Neural cell (in vitro differentiated cells): ENCODE data around the gene TSEN54. TPM values are rescaled to one million over a fixed set of nuclear protein-coding genes. Genes with fewer than 3 reads are reported as not detected.

Source experiments
- H2AFZ ChIP-seq: fragments of 200-600, 300-800 bp; sonication (generic), shearing (Covaris generic); 2 replicates; pipeline ENCODE4 v1.6.0; 2014; ENCODE audit warnings: low read depth, mild to moderate bottlenecking, antibody characterized with exemption, low read length, moderate library complexity
- H3F3A ChIP-seq: fragments of 200-600 bp; shearing (Covaris generic); 2 replicates; pipeline ENCODE4 v1.6.1; 2016; ENCODE audit warnings: mild to moderate bottlenecking, moderate library complexity, mixed read lengths, antibody characterized with exemption, low read length; ENCODE audit not compliant: insufficient read depth, poor library complexity, severe bottlenecking
- H3K27ac ChIP-seq: fragments of 200-600, 300-800 bp; sonication (generic), shearing (Covaris generic); 2 replicates; pipeline ENCODE4 v1.5.1; 2014; ENCODE audit warnings: mild to moderate bottlenecking, low read length, moderate library complexity
- H3K27me3 ChIP-seq: fragments of 300-800, 200-600 bp; sonication (generic), shearing (Covaris generic); 2 replicates; pipeline ENCODE4 v1.6.0; 2014; ENCODE audit warnings: mild to moderate bottlenecking, low read depth, low read length, moderate library complexity; ENCODE audit not compliant: insufficient read depth
- H3K36me3 ChIP-seq: fragments of 300-800, 200-600 bp; sonication (generic), shearing (Covaris generic); 2 replicates; pipeline ENCODE4 v1.5.1; 2014; ENCODE audit warnings: mild to moderate bottlenecking, antibody characterized with exemption, low read length, moderate library complexity; ENCODE audit not compliant: insufficient read depth
- H3K4me2 ChIP-seq: fragments of 300-800, 200-600 bp; sonication (generic), shearing (Covaris generic); 2 replicates; pipeline ENCODE4 v1.6.0; 2014; ENCODE audit warnings: mild to moderate bottlenecking, low read length
- H3K4me3 ChIP-seq: fragments of 300-800, 200-600 bp; sonication (generic), shearing (Covaris generic); 2 replicates; pipeline ENCODE4 v1.5.1; 2014; ENCODE audit warnings: mild to moderate bottlenecking, low read length, moderate library complexity
- H3K79me2 ChIP-seq: fragments of 200-600 bp; shearing (Covaris generic); replicated peaks from 2 replicates; pipeline ENCODE4 v1.6.0; 2014; ENCODE audit warnings: mild to moderate bottlenecking, low read length, moderate library complexity; ENCODE audit not compliant: insufficient read depth
- H3K9ac ChIP-seq: fragments of 300-800, 200-600 bp; sonication (generic), shearing (Covaris generic); 2 replicates; pipeline ENCODE4 v1.6.1; 2016; ENCODE audit warnings: mild to moderate bottlenecking, low read length, mixed read lengths
- H3K9me2 ChIP-seq: fragments of 200-600 bp; shearing (Covaris generic); 2 replicates; pipeline ENCODE4 v1.6.1; 2016; ENCODE audit warnings: mild to moderate bottlenecking, low read length, mixed read lengths; ENCODE audit not compliant: insufficient read depth
- H3K9me3 ChIP-seq: fragments of 200-600, 300-800 bp; sonication (generic), shearing (Covaris generic); 2 replicates; pipeline ENCODE4 v1.6.1; 2016; ENCODE audit warnings: mild to moderate bottlenecking, mixed run types, low read length, moderate library complexity, mixed read lengths
- H4K20me1 ChIP-seq: fragments of 200-600 bp; shearing (Covaris generic); 2 replicates; pipeline ENCODE4 v1.6.1; 2016; ENCODE audit warnings: mild to moderate bottlenecking, mixed run types; ENCODE audit not compliant: insufficient read depth
- EP300 ChIP-seq: fragments of 450-650 bp; conservative IDR thresholded peaks from 2 replicates; pipeline ENCODE4 v1.6.1; 2014; ENCODE audit warnings: antibody characterized with exemption, mild to moderate bottlenecking, moderate library complexity; ENCODE audit not compliant: poor library complexity, severe bottlenecking
- EZH2 ChIP-seq: fragments of 200-600, 300-800 bp; shearing (Covaris generic), sonication (generic); IDR thresholded peaks from 2 replicates; pipeline ENCODE4 v1.6.1; 2014; ENCODE audit warnings: antibody characterized with exemption, low read length, borderline replicate concordance, mild to moderate bottlenecking; ENCODE audit not compliant: insufficient read depth, poor library complexity, severe bottlenecking
- MXI1 ChIP-seq: fragments of 450-650 bp; conservative IDR thresholded peaks from 2 replicates; pipeline ENCODE4 v1.6.1; 2014; ENCODE audit warnings: antibody characterized with exemption, mild to moderate bottlenecking; ENCODE audit not compliant: poor library complexity, severe bottlenecking
- POLR2AphosphoS5 ChIP-seq: IDR thresholded peaks from 2 replicates; pipeline ENCODE4 v1.6.1; 2012
- RAD21 ChIP-seq: fragments of 450-650 bp; conservative IDR thresholded peaks from 2 replicates; pipeline ENCODE4 v1.6.1; 2014; ENCODE audit warnings: antibody characterized with exemption, mild to moderate bottlenecking, moderate library complexity
- SMC3 ChIP-seq: fragments of 450-650 bp; conservative IDR thresholded peaks from 2 replicates; pipeline ENCODE4 v1.6.1; 2014; ENCODE audit warnings: antibody characterized with exemption, mild to moderate bottlenecking, moderate library complexity; ENCODE audit not compliant: poor library complexity
- TAF1 ChIP-seq: IDR thresholded peaks from 2 replicates; pipeline ENCODE4 v1.6.1; 2012; ENCODE audit warnings: low read depth
- polyA plus RNA-seq: library from polyadenylated mRNA; depleted of rRNA; stranded (reverse); fragments of >200 nt; gene quantifications from 2 replicates; pipeline ENCODE4 v1.2.3, GENCODE V29; 2014
- TF ChIP-seq, protein P1 (sequence below): IDR thresholded peaks from 2 replicates; pipeline ENCODE4 v1.6.1; 2012; ENCODE audit warnings: borderline replicate concordance
- TF ChIP-seq, protein P2 (sequence below): fragments of 450-650 bp; IDR thresholded peaks from 2 replicates; pipeline ENCODE4 v1.5.1; 2014; ENCODE audit warnings: antibody characterized with exemption, mild to moderate bottlenecking, moderate library complexity; ENCODE audit not compliant: poor library complexity, severe bottlenecking

The TSEN54 gene
- polyA plus RNA-seq, 1 donor from 2014 or later: 32.2 TPM

DNA sequence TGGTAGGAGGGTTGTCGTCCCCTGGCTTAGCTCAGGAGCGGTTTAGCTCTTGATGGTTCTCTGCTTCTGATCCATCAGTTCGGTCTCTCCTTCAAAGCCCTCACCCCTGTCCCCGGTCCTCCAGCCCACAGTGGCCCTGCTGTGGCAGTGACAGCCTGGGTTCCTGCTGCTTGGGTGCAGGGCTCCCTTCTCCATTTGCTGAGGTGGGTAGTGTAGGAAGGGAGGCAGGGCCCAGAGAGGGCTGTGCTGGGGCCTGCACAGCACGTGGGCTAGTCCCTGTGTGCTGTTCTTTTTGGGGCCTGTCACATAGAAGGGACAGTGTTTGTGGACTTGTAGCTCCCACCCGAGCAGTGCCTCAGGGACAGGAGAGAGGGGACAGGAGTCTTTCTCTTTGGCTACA lies 41.6 kb upstream of the TSEN54 start:
- TF ChIP-seq, protein P1, sequence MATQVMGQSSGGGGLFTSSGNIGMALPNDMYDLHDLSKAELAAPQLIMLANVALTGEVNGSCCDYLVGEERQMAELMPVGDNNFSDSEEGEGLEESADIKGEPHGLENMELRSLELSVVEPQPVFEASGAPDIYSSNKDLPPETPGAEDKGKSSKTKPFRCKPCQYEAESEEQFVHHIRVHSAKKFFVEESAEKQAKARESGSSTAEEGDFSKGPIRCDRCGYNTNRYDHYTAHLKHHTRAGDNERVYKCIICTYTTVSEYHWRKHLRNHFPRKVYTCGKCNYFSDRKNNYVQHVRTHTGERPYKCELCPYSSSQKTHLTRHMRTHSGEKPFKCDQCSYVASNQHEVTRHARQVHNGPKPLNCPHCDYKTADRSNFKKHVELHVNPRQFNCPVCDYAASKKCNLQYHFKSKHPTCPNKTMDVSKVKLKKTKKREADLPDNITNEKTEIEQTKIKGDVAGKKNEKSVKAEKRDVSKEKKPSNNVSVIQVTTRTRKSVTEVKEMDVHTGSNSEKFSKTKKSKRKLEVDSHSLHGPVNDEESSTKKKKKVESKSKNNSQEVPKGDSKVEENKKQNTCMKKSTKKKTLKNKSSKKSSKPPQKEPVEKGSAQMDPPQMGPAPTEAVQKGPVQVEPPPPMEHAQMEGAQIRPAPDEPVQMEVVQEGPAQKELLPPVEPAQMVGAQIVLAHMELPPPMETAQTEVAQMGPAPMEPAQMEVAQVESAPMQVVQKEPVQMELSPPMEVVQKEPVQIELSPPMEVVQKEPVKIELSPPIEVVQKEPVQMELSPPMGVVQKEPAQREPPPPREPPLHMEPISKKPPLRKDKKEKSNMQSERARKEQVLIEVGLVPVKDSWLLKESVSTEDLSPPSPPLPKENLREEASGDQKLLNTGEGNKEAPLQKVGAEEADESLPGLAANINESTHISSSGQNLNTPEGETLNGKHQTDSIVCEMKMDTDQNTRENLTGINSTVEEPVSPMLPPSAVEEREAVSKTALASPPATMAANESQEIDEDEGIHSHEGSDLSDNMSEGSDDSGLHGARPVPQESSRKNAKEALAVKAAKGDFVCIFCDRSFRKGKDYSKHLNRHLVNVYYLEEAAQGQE: no peak
- TF ChIP-seq, protein P2, sequence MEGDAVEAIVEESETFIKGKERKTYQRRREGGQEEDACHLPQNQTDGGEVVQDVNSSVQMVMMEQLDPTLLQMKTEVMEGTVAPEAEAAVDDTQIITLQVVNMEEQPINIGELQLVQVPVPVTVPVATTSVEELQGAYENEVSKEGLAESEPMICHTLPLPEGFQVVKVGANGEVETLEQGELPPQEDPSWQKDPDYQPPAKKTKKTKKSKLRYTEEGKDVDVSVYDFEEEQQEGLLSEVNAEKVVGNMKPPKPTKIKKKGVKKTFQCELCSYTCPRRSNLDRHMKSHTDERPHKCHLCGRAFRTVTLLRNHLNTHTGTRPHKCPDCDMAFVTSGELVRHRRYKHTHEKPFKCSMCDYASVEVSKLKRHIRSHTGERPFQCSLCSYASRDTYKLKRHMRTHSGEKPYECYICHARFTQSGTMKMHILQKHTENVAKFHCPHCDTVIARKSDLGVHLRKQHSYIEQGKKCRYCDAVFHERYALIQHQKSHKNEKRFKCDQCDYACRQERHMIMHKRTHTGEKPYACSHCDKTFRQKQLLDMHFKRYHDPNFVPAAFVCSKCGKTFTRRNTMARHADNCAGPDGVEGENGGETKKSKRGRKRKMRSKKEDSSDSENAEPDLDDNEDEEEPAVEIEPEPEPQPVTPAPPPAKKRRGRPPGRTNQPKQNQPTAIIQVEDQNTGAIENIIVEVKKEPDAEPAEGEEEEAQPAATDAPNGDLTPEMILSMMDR: no peak
- TF ChIP-seq EZH2 (no peak), SMC3 (no peak), TAF1 (no peak), EP300 (no peak), MXI1 (no peak), RAD21 (no peak), POLR2AphosphoS5 (no peak)
- peak overlapping the region; percentile 56 for H3K9ac ChIP-seq
- H3K27me3 ChIP-seq: no peaks in the 10 kb centered on the region
- peak overlapping the region; percentile 82 for H3K27ac ChIP-seq
- H3K36me3 ChIP-seq: no peaks in the 10 kb centered on the region
- no peaks in the 10 kb centered on the region for H3K9me3 ChIP-seq
- H3K79me2 ChIP-seq: no peaks in the 10 kb centered on the region
- H3F3A ChIP-seq: no peaks in the 10 kb centered on the region
- no peaks in the 10 kb centered on the region for H3K9me2 ChIP-seq
- no peak overlapping the region for H3K4me2 ChIP-seq
- peak overlapping the region; percentile 58 for H3K4me3 ChIP-seq
- H4K20me1 ChIP-seq: no peaks in the 10 kb centered on the region
- no peak overlapping the region for H2AFZ ChIP-seq

DNA sequence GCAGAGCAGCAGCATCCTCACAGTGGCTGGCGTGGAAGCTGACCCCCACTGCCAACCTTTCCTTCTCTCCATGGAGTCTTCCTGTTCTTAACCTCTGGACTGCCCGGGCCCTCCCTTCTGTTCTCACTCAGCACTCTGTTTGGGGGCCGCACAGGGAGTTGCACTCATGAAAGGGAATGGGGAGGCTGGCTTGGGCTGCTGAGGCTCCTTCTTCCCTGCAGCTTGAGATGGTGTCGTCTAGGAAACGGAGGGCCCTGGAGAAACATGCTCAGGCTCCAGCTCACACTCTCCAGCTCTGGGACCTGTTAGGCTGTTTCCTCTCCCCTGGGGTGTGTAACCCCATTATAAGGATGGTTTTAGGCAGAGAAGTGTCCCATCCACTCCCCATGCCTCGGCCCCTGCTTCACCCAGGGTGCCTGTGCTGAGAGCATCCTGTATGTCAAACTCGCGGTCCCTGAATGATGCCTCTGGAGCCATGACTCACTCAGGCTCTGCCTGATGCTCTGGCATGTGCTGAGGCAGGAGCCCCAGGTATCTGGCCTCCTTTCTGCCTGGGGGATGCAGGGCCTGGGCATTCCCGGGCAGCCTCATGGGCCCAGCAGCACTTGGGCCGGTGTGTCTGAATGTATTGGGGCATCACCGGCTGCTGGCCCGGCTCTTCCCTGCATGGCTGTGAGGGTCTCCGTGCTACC lies 41.0 kb upstream of the TSEN54 start:
- H3F3A ChIP-seq: no peaks in the 10 kb centered on the region
- H3K4me2 ChIP-seq: peak overlapping the region; percentile 1
- no peak overlapping the region for H2AFZ ChIP-seq
- no peaks in the 10 kb centered on the region for H3K79me2 ChIP-seq
- H3K9me3 ChIP-seq: no peaks in the 10 kb centered on the region
- H3K9ac ChIP-seq: peak overlapping the region; percentile 56
- H3K27me3 ChIP-seq: no peaks in the 10 kb centered on the region
- no peaks in the 10 kb centered on the region for H3K9me2 ChIP-seq
- H3K36me3 ChIP-seq: no peaks in the 10 kb centered on the region
- TF ChIP-seq MXI1: no peak
- TF ChIP-seq EZH2: no peak
- H3K27ac ChIP-seq: peak overlapping the region; percentile 82
- peak overlapping the region; percentile 58 for H3K4me3 ChIP-seq
- H4K20me1 ChIP-seq: no peaks in the 10 kb centered on the region
